Measurements from ENCODE around the gene KLHL17.

Gene KLHL17

GRCh38 chr1:952603-953002 lies 7.8 kb upstream of the KLHL17 start:
- no peak for DNase-seq (ENCODE audit: low read depth)

GRCh38 chr1:953524-954320 lies 6.7 kb upstream of the KLHL17 start:
- no peak for DNase-seq (ENCODE audit: low read depth)

- DNase-seq (ENCODE audit: low read depth), result no peak
Measured at GRCh38 chr1:954927-955326, 5.5 kb upstream of the KLHL17 start.

- no peak for DNase-seq (ENCODE audit: low read depth)
Measured at GRCh38 chr1:955474-955873, 4.9 kb upstream of the KLHL17 start.

GRCh38 chr1:956636-957035 lies 3.7 kb upstream of the KLHL17 start:
- DNase-seq (ENCODE audit: low read depth), result no peak

- peak; percentile 94 for DNase-seq (ENCODE audit: low read depth)
Measured at GRCh38 chr1:958823-959730, 1.3 kb upstream of the KLHL17 start, which contains the start of gene NOC2L. TSS of gene NOC2L (minus strand) at chr1:959256. CDS start at chr1:959240, 16 bp downstream.

GRCh38 chr1:959731-960362 lies 537 bp upstream of the KLHL17 start:
- DNase-seq (ENCODE audit: low read depth), result no peak

GRCh38 chr1:961132-961669 lies 817 bp downstream of the KLHL17 start:
- no peak for DNase-seq (ENCODE audit: low read depth)

- no peak for DNase-seq (ENCODE audit: low read depth)
Measured at GRCh38 chr1:962381-963300, 2.3 kb downstream of the KLHL17 start.

GRCh38 chr1:963301-963651 lies 2.9 kb downstream of the KLHL17 start:
- no peak for DNase-seq (ENCODE audit: low read depth)

- no peak for DNase-seq (ENCODE audit: low read depth)
Measured at GRCh38 chr1:963746-964525, 3.6 kb downstream of the KLHL17 start.

- no peak for DNase-seq (ENCODE audit: low read depth)
Measured at GRCh38 chr1:964691-965525, 4.5 kb downstream of the KLHL17 start.

- DNase-seq (ENCODE audit: low read depth), result no peak
Measured at GRCh38 chr1:965526-966134, 5.2 kb downstream of the KLHL17 start.

GRCh38 chr1:966135-966703 lies 5.8 kb downstream of the KLHL17 start, which contains the start of gene PLEKHN1:
TSS of gene PLEKHN1 (plus strand) at chr1:966482. CDS start at chr1:966532, 50 bp downstream.
- no peak for DNase-seq (ENCODE audit: low read depth)

GRCh38 chr1:966704-967300 lies 6.4 kb downstream of the KLHL17 start:
- peak; percentile 65 for DNase-seq (ENCODE audit: low read depth)

- DNase-seq (ENCODE audit: low read depth), result no peak
Measured at GRCh38 chr1:967466-968343, 7.3 kb downstream of the KLHL17 start.

GRCh38 chr1:969260-969855 lies 9.0 kb downstream of the KLHL17 start:
- no peak for DNase-seq (ENCODE audit: low read depth)

Measured in stimulated activated CD8-positive, alpha-beta memory T cell treated with anti-CD3 and anti-CD28 coated beads, Interleukin-7, amount 100 ng/mL, for 24 hours (primary cell).